HG03064 (cell line): ENCODE results near the gene ARMCX2.
"Not testable (repeated sequence)": the region's sequence is repeated elsewhere in the genome, so short reads cannot be mapped to it uniquely, and the experiment has no call there.

ENCODE experiments used
- ATAC-seq: cut with Tn5 transposase; IDR thresholded peaks from one replicate; pipeline ENCODE4 v1.9.1; 2021; ENCODE audit warnings: low read depth; ENCODE audit not compliant: unreplicated experiment

The ARMCX2 gene

GRCh38 chrX:101659601-101660063 is at the start of gene ARMCX2:
Gene ARMCX2, minus strand, starts transcription at chrX:101659850. Its CDS starts 2,262 bp downstream, at chrX:101657588.
- ATAC-seq: no peak

GRCh38 chrX:101709384-101709783 is 49.7 kb upstream of the ARMCX2 start:
- ATAC-seq: no peak

GRCh38 chrX:101708163-101708562 is 48.5 kb upstream of the ARMCX2 start:
- ATAC-seq: no peak

GRCh38 chrX:101693476-101693875 is 33.8 kb upstream of the ARMCX2 start:
- no peak for ATAC-seq

- no peak for ATAC-seq
Measured at GRCh38 chrX:101691835-101692234, 32.2 kb upstream of the ARMCX2 start.

GRCh38 chrX:101686574-101686973 is 26.9 kb upstream of the ARMCX2 start:
- no peak for ATAC-seq

- no peak for ATAC-seq
Measured at GRCh38 chrX:101685923-101686322, 26.3 kb upstream of the ARMCX2 start.

GRCh38 chrX:101682723-101683122 is 23.1 kb upstream of the ARMCX2 start:
- ATAC-seq: no peak

- no peak for ATAC-seq
Measured at GRCh38 chrX:101677028-101677427, 17.4 kb upstream of the ARMCX2 start.

- ATAC-seq: no peak
Measured at GRCh38 chrX:101676571-101676970, 16.9 kb upstream of the ARMCX2 start.

GRCh38 chrX:101668143-101668542 is 8.5 kb upstream of the ARMCX2 start:
- ATAC-seq: no peak

GRCh38 chrX:101658661-101659491 is 774 bp downstream of the ARMCX2 start:
- ATAC-seq: no peak

GRCh38 chrX:101657495-101657894 is 2.2 kb downstream of the ARMCX2 start:
- no peak for ATAC-seq

- ATAC-seq: no peak
Measured at GRCh38 chrX:101656817-101657216, 2.8 kb downstream of the ARMCX2 start.

GRCh38 chrX:101655534-101655933 is 4.1 kb downstream of the ARMCX2 start:
- no peak for ATAC-seq

- ATAC-seq: not testable (repeated sequence)
Measured at GRCh38 chrX:101647716-101648115, 11.9 kb downstream of the ARMCX2 start.

GRCh38 chrX:101642093-101642492 is 17.6 kb downstream of the ARMCX2 start:
- ATAC-seq: no peak

GRCh38 chrX:101639583-101639982 is 20.1 kb downstream of the ARMCX2 start:
- ATAC-seq: no peak

GRCh38 chrX:101619364-101619763 is 40.3 kb downstream of the ARMCX2 start:
- no peak for ATAC-seq

- peak; percentile 87 for ATAC-seq
Measured at GRCh38 chrX:101617211-101618191, 42.1 kb downstream of the ARMCX2 start, which contains the start of gene ARMCX6. Gene ARMCX6, minus strand, starts transcription at chrX:101618000. Its CDS starts 1,380 bp downstream, at chrX:101616620.

- ATAC-seq: no peak
Measured at GRCh38 chrX:101605728-101606127, 53.9 kb downstream of the ARMCX2 start.
